SKM-1 (cell line): ENCODE data around the gene HS3ST6.
"Not testable (repeated sequence)": the region's sequence is repeated elsewhere in the genome, so short reads cannot be mapped to it uniquely, and the experiment has no call there.

Experiments
- DNase-seq: peaks from one replicate; lab custom pipeline; 2025; ENCODE audit not compliant: unreplicated experiment; lab: John Stamatoyannopoulos, UW

The HS3ST6 gene

GRCh38 chr16:1947369-1947670 is 29.1 kb upstream of the HS3ST6 start:
- DNase-seq: no peak

GRCh38 chr16:1946495-1947368 is 28.5 kb upstream of the HS3ST6 start:
- DNase-seq: no peak

DNA sequence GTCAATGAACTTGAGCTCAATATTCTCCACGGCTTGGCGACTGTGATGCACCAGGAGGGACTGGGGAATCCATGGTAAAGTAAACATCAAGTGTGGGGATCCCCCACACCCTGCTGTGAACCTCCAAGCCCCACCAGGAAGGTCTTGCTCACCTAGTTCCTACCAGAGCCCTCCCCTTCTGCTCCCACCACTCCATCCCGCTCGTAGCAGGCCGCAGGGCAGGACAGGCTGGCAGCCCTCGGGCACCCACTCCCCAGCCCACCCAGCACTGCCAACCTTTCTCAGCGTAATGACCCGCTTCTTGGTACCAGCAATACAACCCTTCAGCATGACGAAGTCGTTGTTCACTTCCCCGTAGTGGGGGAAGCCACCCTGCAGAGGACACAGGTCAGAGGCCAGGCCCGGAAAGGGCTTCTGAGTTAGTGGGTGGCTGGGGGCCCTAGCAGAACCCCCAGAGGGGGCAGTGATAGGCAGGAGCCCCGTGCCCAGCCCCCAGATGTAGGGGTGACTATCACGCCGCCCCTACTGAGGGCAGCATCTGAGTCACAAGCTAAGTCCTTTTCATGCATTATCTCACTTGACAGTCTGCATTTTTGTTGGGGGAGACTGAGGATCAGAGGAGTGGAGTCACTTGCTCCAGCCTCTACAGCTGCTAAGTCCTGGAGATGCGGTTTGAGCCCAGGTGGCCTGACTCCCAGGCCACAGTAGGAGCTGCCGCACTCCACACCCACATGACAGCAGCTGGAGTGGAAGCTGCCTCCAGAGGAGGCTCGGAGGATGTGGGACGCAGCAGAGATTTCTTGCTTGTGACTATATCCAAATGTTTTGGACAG is 27.6 kb upstream of the HS3ST6 start:
- DNase-seq: no peak

DNA sequence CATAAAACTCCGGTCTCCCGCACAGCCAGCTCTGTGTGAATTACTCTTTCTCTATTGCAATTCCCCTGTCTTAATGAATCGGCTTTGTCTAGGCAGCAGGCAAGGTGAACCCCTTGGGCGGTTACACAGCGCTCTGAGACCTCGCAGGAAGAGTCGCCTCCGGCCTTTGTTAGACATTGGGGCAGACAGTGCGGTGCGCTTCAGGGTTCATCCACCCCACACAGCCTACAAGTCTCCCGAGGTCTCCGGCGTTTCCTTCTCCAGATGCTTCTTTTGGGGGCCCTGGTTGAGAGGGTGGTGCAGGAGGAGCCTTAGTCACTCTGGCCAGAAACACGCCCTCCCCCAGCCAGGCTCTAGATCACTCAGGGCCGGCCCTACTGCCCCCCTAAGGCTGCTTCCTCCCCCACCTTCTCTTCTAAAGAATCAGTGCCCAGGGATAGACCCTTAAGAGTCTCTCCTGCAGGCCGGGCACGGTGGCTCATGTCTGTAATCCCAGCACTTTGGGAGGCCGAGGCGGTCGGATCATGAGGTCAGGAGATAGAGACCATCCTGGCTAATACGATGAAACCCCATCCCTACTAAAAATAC is 26.5 kb upstream of the HS3ST6 start:
- DNase-seq: no peak

GRCh38 chr16:1942810-1943726 is 24.9 kb upstream of the HS3ST6 start, which contains the start of gene MSRB1:
TSS of gene MSRB1 (minus strand) at chr16:1943199. CDS start at chr16:1943156, 43 bp downstream.
- DNase-seq: peak; percentile 97

- DNase-seq: peak; percentile 77
Measured at GRCh38 chr16:1942047-1942809, 24.0 kb upstream of the HS3ST6 start.

GRCh38 chr16:1941162-1942046 is 23.2 kb upstream of the HS3ST6 start:
- peak; percentile 47 for DNase-seq

DNA sequence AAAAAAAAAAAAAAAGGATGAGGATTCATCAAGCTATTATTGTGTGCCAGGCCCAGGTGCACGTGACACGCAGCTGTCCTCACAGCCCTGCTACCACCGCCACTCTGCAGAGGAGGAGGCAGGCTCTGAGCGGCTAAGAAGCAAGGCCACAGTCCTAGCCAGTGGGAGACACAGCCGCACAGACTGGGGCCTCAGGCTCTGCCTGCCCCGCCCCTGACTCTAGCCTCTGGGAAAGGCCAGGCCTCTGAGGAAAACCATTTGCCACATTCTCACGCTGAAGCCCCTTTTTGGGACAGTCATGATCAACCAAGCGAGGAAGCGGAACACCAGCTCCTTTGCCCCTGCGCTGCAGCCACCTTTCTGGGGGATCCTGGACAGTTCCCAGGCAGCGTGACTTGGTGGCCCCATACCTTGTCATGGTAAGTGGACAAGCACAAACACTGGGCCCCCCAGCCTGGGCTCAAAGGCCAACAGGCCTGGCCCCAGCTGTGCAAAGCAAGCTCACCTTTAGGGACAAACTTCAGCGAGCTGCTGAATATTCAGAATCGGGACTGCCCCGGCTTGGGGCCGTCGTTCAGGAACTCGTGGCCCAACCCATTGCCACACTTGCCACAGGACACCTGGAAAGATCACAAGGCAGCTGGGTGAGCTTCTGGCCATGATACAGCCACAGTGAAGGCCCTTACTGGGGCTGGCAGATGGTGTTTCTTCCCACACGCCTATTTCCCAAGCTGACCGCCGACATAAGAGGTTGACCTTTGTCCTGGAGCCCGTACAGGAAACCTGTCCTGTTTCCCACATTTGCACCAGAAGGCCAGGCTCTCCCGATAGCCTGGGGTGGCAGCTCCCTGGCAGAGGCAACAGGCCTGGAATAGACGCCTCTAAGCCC is 22.3 kb upstream of the HS3ST6 start:
- DNase-seq: no peak

- not testable (repeated sequence) for DNase-seq
Measured at GRCh38 chr16:1939833-1940232, 21.6 kb upstream of the HS3ST6 start.

DNA sequence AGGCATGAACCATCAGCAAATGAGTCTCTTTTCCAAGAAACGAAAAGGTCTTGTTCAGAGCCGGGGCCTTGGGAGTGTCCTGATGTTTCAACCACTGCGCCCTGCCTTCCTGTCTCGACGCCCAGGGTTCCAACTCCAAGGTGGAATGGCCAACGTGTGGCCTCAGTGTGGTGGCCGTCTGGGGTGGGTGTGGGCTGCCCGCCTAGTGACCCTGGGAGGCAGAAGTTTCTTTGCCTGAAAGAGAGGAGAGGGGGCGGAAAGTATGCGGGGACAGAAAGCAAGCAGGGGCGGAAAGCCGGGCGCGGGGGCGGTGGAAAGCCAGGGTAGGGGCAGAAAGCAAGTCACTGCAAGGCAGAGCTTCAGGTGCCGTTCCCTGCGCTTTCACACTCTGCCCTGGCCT is 20.7 kb upstream of the HS3ST6 start:
- no peak for DNase-seq

GRCh38 chr16:1938316-1938715 is 20.1 kb upstream of the HS3ST6 start:
- DNase-seq: peak; percentile 83

GRCh38 chr16:1936945-1937479 is 18.8 kb upstream of the HS3ST6 start:
- DNase-seq: no peak

DNA sequence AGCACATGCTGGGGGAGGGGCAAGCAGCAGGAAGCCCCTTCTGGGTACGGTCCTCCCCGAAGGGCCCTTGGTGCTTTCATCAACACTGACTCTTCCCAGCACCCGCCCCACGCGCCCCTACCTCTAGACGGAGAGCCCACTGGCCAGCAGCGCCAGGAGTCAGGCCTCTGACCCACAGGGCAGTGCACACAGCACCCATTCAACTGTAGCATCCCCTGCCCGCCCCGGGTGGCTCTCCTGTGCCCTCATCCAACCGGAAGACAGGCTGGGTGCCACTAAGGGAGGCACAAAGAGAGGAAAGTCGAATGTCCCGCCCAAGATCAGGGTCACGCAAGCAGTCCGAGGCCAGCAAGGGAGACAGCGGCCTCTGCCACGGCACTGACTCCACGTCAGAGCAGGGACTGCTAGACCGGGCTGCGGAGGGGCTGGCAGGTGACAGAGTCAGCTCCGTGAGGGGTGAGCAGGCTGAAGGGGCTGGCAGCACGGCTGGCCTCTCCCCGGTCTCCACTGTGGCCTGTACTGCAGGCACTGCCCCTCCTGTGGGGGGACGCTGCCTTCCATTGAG is 15.0 kb upstream of the HS3ST6 start:
- DNase-seq: no peak

DNA sequence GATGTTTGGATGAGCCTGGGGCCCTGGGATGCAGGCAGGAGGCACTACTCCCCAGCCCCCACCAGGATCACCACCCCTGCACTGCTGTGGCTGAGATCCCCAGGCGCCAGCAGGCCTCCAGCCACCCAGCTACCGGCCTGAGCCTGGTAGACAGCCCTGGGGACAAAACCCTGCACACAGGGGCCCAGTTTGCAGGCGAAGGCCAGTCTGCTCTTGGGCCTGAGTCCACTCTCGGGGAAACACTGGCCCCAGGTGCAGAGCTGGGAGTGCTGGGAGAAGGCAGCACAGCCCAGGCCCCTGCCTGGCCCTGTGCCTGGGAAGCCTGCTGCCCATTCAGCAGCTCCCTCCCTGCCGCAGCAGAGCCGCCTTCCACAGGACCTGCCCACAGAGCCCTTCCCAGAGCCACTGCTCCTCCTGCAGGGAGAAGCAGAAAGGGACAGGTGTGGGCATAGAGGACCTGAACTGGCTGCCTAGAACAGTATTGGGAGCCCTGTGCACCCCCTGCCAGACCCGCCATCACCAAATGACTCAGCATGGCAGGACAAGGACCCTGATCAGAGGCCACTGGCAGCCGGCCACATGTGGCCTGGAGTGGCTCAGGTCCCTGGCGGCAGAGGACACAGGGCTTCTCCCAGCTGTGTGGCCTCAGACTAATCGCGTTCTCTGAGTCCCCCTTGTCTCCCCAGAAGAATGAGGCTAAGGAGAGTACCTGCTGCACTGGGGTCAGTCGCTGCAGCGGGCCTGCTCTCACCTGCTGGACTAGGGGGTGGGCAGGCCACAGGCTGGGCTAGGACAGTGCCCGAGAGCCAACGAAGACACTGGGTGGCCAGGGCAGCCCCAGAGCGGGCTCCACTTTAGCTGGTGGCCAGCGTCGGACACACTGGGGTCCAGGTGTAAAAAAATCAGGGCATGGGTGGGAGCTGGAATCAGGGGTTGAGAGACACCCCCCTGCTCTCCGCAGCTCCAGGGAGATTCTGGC is 14.1 kb upstream of the HS3ST6 start:
- no peak for DNase-seq

DNA sequence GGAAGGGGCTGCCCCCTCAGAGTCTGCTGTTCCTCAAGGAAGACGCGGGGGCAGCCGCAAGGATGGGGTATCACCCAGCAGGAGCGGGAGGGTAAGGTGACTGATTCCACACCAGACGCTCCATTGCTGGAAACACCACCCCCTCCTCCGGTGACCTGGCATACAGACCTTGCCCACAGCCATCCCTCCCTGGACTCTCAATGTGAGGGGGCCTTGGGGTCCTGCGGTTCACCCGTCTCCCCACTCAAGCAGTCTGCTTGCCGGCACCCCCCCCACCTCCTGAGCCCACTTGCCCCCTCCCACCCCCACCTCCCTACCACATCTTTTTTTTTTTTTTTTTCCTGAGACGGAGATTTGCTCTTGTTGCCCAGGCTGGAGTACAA is 12.1 kb upstream of the HS3ST6 start:
- no peak for DNase-seq
